GM12874 (cell line): Measurements from ENCODE around the gene ERCC3.

Experiments
- CTCF ChIP-seq: IDR thresholded peaks from 2 replicates; pipeline ENCODE4 v1.5.1; 2011; ENCODE audit warnings: low read depth, mild to moderate bottlenecking, control low read depth, low read length, moderate library complexity; ENCODE audit not compliant: insufficient read depth

ERCC3 gene

GRCh38 chr2:127231130-127231865, 62.6 kb downstream of the ERCC3 start:
- TF ChIP-seq CTCF = no peak

- no peak for TF ChIP-seq CTCF
Observed at GRCh38 chr2:127229555-127229954, 64.4 kb downstream of the ERCC3 start.

GRCh38 chr2:127228102-127228501, 65.8 kb downstream of the ERCC3 start:
- no peak for TF ChIP-seq CTCF

- no peak for TF ChIP-seq CTCF
Observed at GRCh38 chr2:127226520-127227263, 67.3 kb downstream of the ERCC3 start.

DNA sequence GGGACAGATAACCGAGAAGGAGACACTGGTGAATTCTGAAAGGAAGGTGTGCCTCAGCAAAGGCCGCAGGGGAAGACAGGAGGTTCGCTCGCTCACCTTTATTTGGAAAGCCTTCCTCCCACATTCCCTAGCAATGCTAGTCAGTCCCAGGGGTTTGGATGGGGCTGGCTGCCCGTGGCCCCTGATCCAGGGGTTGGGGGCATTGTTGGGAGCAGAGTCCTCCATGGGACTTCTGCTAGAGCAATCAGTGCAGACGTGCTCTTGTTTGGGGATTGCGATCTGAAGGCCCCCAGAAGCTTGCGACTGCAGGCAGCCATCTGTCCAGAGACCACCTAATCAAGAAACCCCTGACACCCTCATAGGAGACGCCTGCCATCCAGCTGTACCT, 67.8 kb downstream of the ERCC3 start:
- TF ChIP-seq CTCF = no peak

DNA sequence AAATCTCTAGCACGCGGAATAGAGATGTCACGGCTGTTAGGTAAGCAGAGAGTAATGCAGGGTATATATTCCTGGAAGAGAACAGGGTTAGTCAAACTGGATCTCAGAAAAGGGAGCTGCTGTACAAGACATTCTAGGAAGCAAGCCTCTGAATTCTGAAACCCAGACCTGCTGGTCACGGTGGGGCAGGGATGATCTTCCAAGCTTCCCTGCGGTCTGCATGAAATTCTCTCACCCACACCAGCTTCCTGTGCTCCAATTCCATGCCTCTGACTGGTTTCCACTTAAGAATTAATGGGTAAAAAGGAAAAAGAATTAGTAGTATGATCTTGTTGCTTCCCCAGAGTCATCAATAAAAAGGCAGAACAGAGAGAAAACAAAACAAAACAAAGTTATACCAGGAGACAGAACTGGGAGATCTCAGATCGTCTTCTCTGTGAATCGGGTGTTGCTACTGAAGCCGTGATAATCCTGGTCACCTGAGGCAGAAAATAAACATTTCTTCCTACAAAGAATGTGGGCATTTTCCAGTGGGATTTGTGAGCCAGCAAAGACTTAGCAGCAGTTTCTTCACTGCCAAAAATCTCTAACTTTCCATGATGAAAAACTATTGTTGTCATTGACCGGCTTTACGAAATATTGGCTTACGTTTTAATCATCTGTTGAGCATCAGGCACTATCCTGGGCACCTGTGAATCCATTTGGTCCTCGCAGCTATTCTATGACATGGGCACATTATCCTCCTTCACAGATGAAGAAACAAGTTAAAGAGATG, 68.6 kb downstream of the ERCC3 start:
- TF ChIP-seq CTCF = no peak

DNA sequence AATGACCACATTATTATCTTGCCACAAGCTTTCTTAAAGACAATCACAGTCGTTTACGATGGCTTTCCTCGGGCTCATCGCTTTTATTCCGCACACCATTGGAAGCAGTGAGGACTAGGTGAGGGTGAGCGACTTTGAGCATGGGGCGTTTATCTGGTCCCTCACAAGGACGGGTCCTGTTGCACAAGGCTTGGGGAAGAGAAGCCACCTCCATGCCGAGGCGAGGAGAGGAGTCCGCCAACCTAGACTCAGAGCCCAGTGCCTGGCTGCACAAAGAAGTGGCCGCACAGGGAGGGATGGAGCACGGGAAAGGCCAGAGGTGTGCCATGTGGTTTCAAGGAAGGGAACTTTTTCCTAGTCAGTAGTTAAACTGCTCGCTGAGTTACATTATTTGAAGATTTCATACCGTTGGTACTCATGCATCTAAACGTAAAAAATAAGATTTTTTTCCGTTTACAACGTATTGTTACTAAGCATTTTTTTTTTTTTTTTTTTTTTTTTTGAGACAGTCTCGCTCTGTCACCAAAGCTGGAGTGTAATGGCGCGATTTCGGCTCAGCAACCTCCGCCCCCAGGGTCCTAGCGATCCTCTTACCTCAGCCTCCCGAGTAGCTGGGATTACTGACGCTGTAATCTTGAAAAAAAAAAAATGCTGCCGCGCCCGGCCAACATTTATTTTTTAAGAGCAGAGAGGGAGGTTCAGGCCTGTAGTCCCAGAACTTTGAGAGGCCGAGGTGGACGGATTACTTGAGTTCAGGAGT, 73.0 kb downstream of the ERCC3 start:
- no peak for TF ChIP-seq CTCF
